Body of pancreas (tissue), 4 donors: Measurements from ENCODE around the gene COL5A1.

Source experiments
- CTCF ChIP-seq, 7 experiments: fragments of 450-650 bp in 4 of 7; fragments of 200-600 bp in 3 of 7; sonication (generic) in 3 of 7; IDR thresholded peaks; one replicate each; pipeline ENCODE4 v1.5.1; 2016 to 2019; ENCODE audit warnings: antibody characterized with exemption in 7 of 7
- POLR2A ChIP-seq, 3 donors: fragments of 450-650 bp; IDR thresholded peaks; one replicate each; pipeline ENCODE4 v1.6.1; 2016; ENCODE audit warnings: antibody characterized with exemption in 3 of 3, mild to moderate bottlenecking in 2 of 3

GRCh38 chr9:134811673-134812342 lies 170.2 kb downstream of the COL5A1 start:
- TF ChIP-seq CTCF (IDR thresholded peaks at IDR 0.05) = no peak
- TF ChIP-seq POLR2A (IDR thresholded peaks at IDR 0.05) = no peak
